GM19452 (cell line): ENCODE measurements around the gene MAGIX.
"Not testable (repeated sequence)": the region's sequence is repeated elsewhere in the genome, so short reads cannot be mapped to it uniquely, and the experiment has no call there.

Experiments
- ATAC-seq: cut with Tn5 transposase; IDR thresholded peaks from one replicate; pipeline ENCODE4 v1.9.1; 2021; ENCODE audit not compliant: unreplicated experiment

Gene MAGIX

GRCh38 chrX:49157194-49157593, 5.4 kb upstream of the MAGIX start:
- no peak for ATAC-seq

GRCh38 chrX:49160908-49161307, 1.6 kb upstream of the MAGIX start:
- no peak for ATAC-seq

DNA sequence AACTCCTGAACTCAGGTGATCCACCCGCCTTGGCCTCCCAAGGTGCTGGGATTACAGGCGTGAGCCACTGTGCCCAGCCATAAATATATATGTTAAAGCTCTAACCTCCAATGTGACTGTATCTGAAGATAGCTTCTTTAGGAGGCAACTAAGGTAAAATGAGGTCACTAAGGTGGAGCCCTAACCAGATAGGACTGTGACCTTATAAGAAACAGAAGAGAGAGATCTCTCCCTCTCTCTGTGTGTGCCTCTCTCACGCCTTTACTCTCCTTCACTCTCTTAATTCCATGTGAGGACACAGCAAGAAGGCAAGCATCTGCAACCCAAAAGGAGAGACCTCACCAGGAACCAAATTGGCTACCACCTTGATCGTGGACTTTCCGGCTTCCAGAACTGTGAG, 926 bp upstream of the MAGIX start:
- ATAC-seq, result no peak

DNA sequence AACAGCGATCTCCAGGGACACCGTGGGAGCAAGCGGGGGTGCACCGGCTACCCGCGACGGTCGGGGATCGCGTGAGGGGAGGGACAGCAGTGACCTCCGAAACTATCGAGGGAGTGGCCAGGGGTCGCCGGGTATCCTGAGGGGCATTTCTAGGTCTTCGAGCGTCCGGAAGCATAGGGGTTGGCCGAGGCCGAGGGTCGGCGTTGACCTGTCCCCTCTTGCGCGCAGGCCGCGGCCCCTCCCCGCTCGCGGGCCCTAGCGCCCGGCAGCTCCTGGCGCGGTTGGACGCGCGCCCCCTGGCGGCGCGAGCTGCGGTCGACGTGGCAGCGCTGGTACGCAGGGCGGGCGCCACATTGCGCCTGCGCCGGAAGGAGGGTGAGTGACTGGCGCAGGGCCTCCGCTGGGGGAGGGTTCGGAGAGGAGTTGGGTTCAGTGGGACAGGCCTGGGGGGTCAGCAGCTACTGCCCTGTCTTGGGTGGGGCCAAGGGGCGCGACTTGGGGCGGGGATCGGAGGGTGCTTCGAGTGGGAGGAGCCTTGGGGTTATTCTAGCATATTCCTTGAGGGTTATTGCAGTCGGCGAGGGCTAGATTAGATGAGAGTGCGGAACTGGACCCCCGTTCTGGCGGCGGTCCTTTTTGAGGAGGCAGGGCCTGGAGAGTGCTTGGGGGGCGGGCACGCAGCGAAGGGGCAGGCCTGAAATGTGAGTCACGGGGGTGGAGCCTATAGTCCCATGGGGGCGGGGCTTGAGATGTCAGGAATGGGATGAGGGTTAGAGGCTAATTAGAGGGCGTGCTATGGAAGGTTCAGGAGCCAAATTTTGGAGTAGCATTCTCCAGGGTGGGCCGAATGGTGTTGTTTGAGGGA, 1.2 kb downstream of the MAGIX start:
- ATAC-seq, result peak; percentile 46

DNA sequence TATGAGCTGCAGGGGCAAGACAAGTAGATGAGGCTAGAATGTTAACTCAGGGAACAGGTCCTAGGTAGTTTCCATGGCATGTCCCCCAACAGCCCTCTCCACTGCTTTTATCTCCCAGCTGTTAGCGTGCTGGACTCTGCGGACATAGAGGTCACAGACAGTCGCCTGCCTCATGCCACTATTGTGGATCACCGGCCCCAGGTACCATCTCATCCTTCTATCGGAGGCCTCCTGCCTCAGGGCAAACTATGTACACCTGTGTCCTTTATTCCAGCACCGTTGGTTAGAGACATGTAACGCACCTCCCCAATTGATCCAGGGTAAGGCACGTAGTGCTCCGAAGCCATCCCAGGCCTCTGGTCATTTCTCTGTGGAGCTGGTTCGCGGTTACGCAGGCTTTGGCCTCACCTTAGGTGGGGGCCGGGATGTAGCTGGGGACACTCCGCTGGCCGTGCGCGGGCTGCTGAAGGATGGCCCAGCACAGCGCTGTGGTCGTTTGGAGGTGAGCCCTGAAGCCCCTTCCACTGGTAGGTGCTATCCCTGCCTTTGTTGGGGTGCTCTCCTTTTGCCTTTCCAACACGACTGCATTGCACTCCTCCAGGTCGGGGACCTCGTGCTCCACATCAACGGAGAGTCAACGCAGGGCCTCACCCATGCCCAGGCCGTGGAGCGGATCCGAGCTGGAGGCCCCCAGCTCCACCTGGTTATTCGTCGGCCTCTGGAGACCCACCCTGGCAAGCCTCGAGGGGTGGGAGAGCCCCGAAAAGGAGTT, 2.2 kb downstream of the MAGIX start:
- no peak for ATAC-seq

DNA sequence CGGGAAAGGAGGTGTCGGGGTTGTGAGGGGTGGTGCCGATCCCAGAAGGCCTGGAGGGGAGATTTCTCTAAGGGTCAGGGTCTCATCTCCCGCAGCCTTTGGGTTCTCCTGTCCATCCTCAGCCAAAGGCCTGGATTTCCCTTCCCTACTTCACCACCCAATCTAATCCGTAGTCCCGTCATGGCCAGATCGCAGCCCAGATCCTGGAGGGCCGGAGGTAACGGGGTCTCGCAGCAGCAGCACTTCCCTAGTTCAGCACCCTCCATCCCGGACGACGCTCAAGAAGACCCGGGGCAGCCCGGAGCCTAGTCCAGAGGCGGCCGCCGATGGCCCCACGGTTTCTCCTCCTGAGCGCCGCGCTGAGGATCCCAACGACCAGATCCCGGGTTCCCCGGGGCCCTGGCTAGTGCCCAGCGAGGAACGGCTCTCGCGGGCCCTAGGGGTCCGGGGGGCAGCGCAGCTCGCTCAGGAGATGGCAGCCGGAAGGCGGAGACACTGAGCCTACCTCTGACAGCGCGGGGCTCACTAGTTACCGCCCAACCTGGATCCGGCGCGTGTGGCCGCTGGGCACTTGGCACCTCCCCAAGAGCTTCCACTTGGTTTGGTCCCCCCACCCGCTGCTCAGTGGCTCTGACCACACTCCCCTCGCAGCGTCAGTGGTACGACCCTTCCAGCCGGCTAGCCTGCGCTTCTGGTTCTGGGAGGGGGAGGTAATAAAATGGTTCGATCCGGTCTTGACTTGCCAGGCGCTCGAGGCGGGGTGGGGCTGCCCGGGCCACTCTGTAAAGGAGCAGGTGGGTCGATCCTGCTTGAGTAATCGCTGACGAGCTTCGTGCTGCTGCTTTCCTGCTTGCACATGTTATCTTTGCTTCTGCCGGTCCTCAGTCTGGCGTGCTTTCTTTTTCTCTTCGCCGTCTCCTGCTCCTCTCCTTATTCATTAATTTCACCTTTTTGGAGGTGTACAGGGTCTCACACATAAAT, 3.6 kb downstream of the MAGIX start:
- ATAC-seq, result no peak

DNA sequence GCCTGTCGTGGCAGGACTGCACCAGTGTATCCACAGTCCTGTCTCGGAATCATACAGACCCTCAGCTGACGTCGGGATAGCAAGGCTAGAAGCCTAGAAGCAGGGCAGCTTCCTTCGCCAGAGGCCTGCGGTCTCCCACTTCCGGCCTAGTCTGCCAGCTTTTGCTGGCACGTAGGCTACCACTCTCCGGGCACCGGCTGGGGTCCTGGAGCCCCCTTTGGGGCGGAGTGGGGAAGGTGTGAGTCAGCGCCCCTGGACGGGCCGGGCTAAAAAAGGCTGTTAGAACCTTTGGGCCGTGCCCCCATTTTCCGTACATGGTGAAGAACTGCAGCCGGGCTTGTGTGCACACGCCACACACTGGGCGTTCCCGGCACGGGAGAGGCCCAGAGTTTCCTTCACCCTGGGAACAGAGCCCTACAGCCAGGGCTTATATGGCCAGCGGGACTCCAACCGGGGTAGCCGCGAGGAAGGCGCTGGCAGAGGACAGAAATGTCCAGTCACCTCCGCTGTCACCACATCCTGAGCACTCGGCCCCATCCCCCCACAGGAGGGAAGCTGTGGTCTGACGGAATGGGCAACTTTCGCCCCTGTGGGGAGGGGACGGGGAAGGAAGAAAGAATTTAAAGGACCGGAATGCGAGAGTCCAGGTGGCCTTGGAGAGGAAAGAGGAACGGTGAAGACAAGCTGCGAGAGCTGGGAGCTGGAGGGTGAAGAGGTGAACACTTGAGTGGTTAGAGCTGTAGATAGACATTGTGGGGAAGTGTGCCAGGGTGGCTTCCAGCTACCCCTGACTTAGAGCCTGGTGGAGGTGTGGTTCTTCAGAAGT, 4.6 kb downstream of the MAGIX start:
- ATAC-seq, result no peak

- no peak for ATAC-seq
Observed at GRCh38 chrX:49167740-49168108, 5.2 kb downstream of the MAGIX start.

DNA sequence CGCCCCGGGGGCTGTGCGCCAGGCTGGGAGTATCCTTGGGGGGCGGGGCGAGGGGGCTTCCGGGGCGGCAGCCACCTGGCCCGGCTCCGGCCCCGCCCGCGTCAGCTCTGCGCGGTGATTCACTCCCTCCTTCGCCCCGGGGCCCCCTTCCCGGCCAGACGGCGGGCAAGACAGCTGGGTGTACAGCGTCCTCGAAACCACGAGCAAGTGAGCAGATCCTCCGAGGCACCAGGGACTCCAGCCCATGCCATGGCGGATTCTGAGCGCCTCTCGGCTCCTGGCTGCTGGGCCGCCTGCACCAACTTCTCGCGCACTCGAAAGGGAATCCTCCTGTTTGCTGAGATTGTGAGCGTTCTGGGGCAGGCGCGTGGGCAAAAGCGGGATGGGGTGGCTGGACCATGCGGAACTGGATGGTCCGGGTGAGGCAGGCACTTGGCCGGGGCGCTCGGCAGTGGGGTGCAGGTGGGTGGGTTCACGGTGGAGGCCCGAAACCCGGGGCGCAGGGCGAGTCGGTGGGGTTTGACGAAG, 9.3 kb downstream of the MAGIX start, which contains the start of gene PLP2:
PLP2 (plus strand) TSS at position 147 of the 528 bp plus-strand sequence; CDS start at position 250, 103 bp downstream.
- no peak for ATAC-seq

DNA sequence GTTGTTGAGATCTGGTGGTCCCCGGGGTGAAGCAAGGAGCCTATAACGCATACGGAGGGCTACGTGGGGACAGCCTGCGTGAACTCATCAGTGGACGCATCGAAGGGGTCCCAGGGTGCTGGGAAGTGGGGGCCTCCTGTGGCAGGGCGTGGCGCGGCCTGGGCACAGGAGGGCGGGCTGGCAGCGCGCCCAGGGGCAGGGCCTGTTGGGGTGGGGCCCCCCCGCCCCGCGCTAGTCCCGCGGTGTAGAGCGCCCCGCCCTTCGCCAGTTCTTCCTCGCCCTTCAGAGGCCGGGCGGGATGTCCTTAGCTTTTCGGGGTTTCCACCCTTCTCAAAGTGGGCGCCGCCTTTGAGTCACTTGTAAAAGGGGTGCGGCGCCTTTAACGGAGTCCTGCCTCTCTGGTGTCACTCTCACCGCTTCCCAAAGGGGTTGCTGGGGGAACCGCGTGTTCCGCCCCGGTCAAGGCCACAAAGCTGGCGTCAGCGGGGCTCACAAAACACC, 9.8 kb downstream of the MAGIX start:
- peak; percentile 70 for ATAC-seq

GRCh38 chrX:49173544-49173943, 11.0 kb downstream of the MAGIX start:
- not testable (repeated sequence) for ATAC-seq

DNA sequence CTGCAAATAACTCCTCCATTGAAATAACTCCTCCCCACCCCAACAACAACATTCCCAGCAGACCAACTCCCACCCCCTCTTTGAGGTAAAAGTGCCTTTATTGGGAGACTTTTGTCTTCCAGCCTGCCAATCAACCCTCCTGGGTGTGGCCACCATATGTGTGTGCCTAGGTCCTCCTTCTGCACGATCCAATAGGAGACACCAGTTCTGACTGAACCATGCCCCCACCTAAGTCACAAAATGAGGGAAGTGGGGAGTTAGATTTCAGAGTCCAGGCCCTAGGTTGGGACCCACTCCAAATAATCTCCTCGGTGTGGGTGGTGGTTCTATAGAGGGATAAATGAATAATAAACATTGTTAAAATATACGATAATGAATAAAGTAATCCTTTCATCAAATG, 12.2 kb downstream of the MAGIX start:
- no peak for ATAC-seq

- ATAC-seq, result no peak
Observed at GRCh38 chrX:49175435-49176274, 13.1 kb downstream of the MAGIX start.

DNA sequence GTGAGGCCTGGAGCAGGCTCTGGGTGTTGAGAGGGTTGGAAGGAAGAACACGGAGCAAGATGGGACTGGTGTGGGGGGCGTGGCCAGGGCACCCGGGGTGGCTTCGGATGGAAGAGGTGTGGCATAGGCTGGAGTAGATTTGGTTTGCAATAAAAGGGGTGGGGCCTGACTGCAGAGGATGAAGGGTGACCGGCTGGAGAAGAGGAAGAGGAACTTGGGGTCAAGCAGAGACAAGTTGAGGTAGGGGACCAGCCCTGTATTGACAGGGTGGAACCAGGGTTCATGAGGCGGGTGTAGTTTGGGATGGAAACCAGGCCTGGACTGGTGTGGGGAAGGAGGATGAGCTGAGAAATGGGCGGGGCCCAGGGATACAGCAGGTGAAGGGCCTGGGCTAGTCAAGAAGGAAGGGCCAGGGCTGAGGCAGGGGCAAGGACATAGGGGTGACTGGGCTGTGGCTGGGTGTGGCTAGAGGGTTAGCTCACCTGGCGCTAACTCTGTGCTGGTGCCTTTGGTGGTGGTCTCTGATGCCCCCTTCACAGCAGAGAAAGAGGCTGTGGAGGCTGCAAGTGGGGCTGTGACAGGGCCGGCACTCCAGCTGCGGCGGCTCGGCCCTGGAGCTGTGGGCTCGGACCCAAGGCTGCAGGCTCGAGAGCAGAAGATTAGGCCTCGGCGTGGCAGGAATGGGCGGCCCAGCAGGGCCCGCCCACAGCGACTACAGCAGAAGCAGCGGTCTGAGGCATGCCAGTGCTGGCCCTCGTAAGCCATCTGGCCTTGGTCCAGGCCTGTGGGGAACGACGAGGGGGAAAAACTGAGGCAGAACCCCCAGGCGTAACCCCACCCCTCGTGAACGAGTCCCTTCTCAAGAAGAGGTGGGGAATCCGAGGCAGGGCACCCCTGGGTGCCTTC, 14.1 kb downstream of the MAGIX start:
- no peak for ATAC-seq

- ATAC-seq, result no peak
Observed at GRCh38 chrX:49177338-49177833, 14.8 kb downstream of the MAGIX start.

DNA sequence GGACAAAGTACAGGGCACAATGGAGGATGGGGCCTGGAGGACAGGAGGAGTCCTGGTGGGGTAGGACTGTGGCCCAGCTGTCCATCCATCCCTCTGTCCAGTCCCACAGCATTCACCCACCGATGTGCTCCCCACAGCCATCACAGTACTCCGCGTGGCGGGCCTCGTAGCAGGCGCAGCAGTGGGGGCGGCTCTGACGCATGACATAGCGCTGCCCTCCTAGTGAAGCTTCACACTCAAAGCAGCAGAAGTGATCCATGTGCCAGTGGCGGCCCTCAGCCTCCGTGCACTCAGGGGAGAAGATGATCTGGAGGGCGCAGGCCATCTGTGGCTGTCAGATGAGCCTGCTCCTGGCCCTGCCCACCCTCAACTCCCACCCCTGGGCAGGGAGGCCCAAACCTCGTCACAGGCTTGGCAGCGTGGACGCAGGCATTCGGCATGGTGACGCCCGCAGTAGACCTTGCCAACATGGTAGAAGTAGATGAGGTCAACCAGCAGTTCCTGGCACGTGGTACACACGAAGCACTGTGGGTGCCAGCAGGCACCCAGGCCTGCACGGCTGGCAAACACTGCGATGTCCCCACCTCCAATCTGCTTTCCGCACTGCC, 15.4 kb downstream of the MAGIX start:
- no peak for ATAC-seq

GRCh38 chrX:49178537-49178936, 16.0 kb downstream of the MAGIX start:
- ATAC-seq, result no peak
